Urothelium cell line (cell line): Measurements from ENCODE around the gene TK2.
A peak's percentile ranks its signal among the peaks of the same experiment; 100 is the strongest.

Experiments
- DNase-seq: peaks from one replicate; pipeline ENCODE4 v3.0.0; 2011; ENCODE audit warnings: low spot score, mixed read lengths
- FAIRE-seq: peaks from 2 replicates; lab custom pipeline; 2011; peaks lifted over from hg19 to GRCh38; lab: Jason Lieb, UNC

TK2 gene

GRCh38 chr16:66486199-66486772 lies 63.6 kb downstream of the TK2 start:
- FAIRE-seq = no peak
- no peak for DNase-seq

GRCh38 chr16:66485376-66485775 lies 64.5 kb downstream of the TK2 start:
- FAIRE-seq (no peak), DNase-seq (no peak)

GRCh38 chr16:66484453-66485213 lies 65.3 kb downstream of the TK2 start:
- DNase-seq = no peak
- FAIRE-seq = no peak

GRCh38 chr16:66483689-66484452 lies 66.1 kb downstream of the TK2 start:
- FAIRE-seq (peak; percentile 87), DNase-seq (peak; percentile 85)

GRCh38 chr16:66481943-66482390 lies 68.0 kb downstream of the TK2 start:
- no peak for DNase-seq
- no peak for FAIRE-seq

- FAIRE-seq (no peak), DNase-seq (no peak)
Measured at GRCh38 chr16:66481081-66481942, 68.6 kb downstream of the TK2 start.

DNA sequence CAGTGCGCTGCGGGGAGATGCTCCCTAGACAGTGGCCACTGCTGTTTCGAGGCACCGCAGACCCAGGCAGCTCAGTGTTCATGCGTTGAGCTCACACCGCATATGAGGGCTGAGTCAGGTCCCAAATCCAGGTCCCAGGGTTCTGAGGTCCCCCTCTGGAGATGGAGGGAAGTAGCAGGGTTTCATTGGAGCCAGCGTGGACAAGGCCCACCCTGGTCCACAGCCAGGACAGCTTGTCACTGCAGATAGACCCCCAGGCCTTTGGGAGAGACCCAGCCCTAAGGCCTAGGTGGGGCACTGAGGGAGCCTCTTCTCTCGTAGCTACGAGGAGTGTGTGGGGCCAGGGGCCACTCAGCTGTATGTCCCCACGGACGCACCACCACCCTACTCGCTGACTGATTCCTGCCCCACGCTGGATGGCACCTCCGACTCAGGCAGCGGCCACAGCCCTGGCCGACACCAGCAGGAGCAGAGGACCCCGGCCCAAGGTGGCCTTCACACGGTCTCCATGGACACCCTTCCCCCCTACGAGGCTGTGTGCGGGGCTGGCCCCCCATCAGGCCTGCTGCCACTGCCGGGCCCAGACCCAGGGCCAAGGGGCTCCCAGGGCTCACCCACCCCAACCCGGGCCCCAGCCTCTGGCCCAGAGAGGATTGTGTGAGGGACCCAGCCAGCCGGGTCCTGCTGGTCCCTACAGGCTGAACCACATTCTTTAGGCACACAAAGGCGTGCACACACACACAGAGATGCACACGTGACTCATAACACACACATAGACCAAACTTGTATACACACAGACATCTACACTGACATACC lies 69.4 kb downstream of the TK2 start:
- DNase-seq = no peak
- no peak for FAIRE-seq

DNA sequence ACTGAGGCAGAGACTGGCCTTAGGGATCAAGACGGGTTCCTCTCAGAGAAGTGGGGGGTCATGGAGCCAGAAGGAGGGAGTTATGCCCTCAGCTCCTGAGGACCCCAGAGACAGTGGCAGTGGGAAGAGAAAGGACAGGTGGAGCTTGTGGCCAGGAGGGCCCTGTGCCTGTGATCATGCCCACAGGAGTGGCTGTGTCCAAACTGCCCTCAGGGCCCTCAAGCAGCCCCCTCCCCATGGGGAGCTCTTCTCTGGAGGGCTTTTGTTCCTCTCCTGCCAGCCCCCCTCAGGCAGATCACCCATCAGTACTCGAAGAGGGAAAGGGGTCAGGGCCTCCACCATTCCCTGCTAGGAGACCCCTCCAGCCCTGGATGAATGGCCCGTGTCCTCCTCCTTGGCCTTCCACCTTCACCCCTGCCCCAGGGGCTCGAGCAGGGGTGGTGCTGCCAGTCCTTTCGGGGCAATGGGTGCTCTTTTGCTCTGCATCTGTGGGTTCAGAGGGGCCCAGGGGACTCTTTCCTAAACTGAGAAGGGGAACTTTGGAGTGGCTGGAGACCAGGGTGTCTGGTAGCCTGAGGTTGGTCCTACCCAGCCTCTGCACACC lies 70.2 kb downstream of the TK2 start:
- no peak for DNase-seq
- FAIRE-seq = no peak

GRCh38 chr16:66478733-66479511 lies 71.0 kb downstream of the TK2 start:
- DNase-seq (peak; percentile 71), FAIRE-seq (peak; percentile 65)

- FAIRE-seq (no peak), DNase-seq (no peak)
Measured at GRCh38 chr16:66477028-66477515, 72.8 kb downstream of the TK2 start.

GRCh38 chr16:66476328-66477027 lies 73.4 kb downstream of the TK2 start:
- FAIRE-seq = no peak
- DNase-seq = no peak

GRCh38 chr16:66475232-66475631 lies 74.7 kb downstream of the TK2 start:
- no peak for FAIRE-seq

DNA sequence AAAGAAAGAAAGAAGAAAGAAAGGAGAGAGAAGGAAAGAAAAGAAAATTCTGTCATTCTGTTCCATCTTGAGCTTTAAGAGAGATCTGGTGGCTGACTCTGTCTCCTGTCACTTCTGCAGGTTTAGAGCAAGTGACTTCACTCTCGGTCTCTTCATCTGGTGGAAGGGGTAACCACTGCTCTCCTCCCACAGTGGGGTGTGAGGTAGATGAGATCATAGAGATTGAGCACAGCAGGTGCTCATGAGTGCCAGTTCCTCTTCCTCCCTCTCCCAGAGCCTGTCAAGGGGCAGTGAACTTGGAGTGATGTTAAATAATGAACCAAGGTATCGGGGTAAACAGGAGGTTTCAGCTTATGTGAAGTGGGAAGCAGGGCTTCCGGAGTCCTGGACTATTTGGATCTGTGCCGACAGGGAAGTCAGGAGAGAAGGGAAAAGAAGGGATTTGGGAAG lies 75.1 kb downstream of the TK2 start:
- no peak for FAIRE-seq
- DNase-seq = no peak

More at GRCh38 chr16:66475232-66475631, 74.7 kb downstream of the TK2 start:
- no peak for DNase-seq

- FAIRE-seq (no peak), DNase-seq (no peak)
Measured at GRCh38 chr16:66473654-66474519, 76.0 kb downstream of the TK2 start.

GRCh38 chr16:66473051-66473571 lies 76.8 kb downstream of the TK2 start:
- DNase-seq (no peak), FAIRE-seq (no peak)

DNA sequence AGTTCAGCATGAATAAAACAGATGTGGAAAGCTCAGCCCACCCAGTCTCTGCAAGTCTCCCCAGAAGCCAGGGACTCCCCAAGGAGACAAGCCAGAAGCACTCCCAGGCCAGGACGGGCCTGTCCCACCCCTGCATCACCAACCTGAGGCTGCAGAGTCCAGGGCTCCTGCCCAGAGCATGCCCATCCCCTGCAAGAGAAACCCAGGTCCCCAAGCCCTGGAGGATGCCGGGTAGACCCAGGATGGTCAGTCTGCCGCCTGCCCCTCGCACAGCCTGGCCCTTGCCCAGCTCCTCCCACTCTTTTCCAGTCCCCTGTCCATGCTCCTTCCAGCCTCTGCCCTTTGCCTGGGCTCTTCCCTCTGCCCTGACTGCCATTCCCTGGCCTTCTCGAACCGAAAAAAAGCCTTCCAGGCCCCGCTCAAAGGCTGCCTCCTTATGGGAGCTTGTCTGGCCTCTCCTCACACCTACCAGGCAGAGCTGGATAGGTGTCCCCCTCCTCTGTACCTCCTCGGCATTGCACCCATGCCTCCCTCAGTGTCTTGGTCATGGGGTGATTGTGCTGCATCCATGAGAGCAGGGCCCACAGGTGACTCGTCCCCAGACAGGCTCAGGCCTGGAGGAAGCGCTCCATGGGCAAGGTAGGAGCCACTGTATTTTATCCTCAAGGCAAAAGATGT lies 78.1 kb downstream of the TK2 start:
- DNase-seq (no peak), FAIRE-seq (no peak)
